Duodenal mucosa (tissue), 2 donors: ENCODE results near the gene RSL1D1.
A peak's percentile ranks its signal among the peaks of the same experiment; 100 is the strongest.
"Not testable (repeated sequence)": the region's sequence is repeated elsewhere in the genome, so short reads cannot be mapped to it uniquely, and the experiment has no call there.

Source experiments
- H3K27ac ChIP-seq: one replicate; pipeline ENCODE4 v1.7.0; 2013; ENCODE audit warnings: low read depth, low read length
- H3K27me3 ChIP-seq, 2 donors: one replicate each; pipeline ENCODE4 v1.7.0; 2013; ENCODE audit warnings: low read length in 2 of 2, control low read depth in 1 of 2; ENCODE audit not compliant: insufficient read depth in 2 of 2, control insufficient read depth in 1 of 2
- H3K36me3 ChIP-seq, 2 donors: one replicate each; pipeline ENCODE4 v1.7.0; 2013; ENCODE audit warnings: low read length in 2 of 2, control low read depth in 1 of 2; ENCODE audit not compliant: insufficient read depth in 2 of 2, control insufficient read depth in 1 of 2
- H3K4me1 ChIP-seq, 2 donors: one replicate each; pipeline ENCODE4 v1.7.0; 2013; ENCODE audit warnings: low read length in 2 of 2, control low read depth in 1 of 2; ENCODE audit not compliant: insufficient read depth in 2 of 2, control insufficient read depth in 1 of 2
- H3K4me3 ChIP-seq, 2 donors: one replicate each; pipeline ENCODE4 v1.7.0; 2013; ENCODE audit warnings: low read length in 2 of 2, low read depth in 1 of 2
- H3K9ac ChIP-seq, 2 donors: one replicate each; pipeline ENCODE4 v1.7.0; 2013; ENCODE audit warnings: low read length in 2 of 2, low read depth in 1 of 2
- H3K9me3 ChIP-seq, 2 donors: one replicate each; pipeline ENCODE4 v1.7.0; 2013; ENCODE audit warnings: low read length in 2 of 2, control low read depth in 1 of 2; ENCODE audit not compliant: control insufficient read depth in 1 of 2

Gene RSL1D1

GRCh38 chr16:11824362-11824761 lies 27.0 kb downstream of the RSL1D1 start:
- Histone ChIP-seq H3K36me3 (no peaks in the 10 kb centered on the region), H3K4me3 (no peak overlapping the region), H3K27ac (no peak overlapping the region), H3K9me3 (no peaks in the 10 kb centered on the region), H3K9ac (no peak overlapping the region), H3K27me3 (no peaks in the 10 kb centered on the region), H3K4me1 (peaks cover 6 to 13% of the 10 kb centered on the region in 2 donors)

- not testable (repeated sequence) for H3K36me3 ChIP-seq, H3K27ac ChIP-seq, H3K27me3 ChIP-seq, H3K9me3 ChIP-seq, H3K9ac ChIP-seq, H3K4me3 ChIP-seq
- peaks cover 6 to 13% of the 10 kb centered on the region in 2 donors for H3K4me1 ChIP-seq
Measured at GRCh38 chr16:11823645-11824044, 27.7 kb downstream of the RSL1D1 start.

GRCh38 chr16:11819798-11820197 lies 31.5 kb downstream of the RSL1D1 start:
- H3K9me3 ChIP-seq: no peaks in the 10 kb centered on the region
- no peak overlapping the region for H3K4me3 ChIP-seq
- peak overlapping the region in 1 of 2 donors; percentile 25 for H3K9ac ChIP-seq
- H3K36me3 ChIP-seq: no peaks in the 10 kb centered on the region
- no peak overlapping the region for H3K27ac ChIP-seq
- peaks cover 6 to 12% of the 10 kb centered on the region in 2 donors for H3K4me1 ChIP-seq
- no peaks in the 10 kb centered on the region for H3K27me3 ChIP-seq

- not testable (repeated sequence) for H3K4me1 ChIP-seq, H3K27ac ChIP-seq, H3K9me3 ChIP-seq, H3K4me3 ChIP-seq, H3K27me3 ChIP-seq, H3K9ac ChIP-seq, H3K36me3 ChIP-seq
Measured at GRCh38 chr16:11818970-11819369, 32.4 kb downstream of the RSL1D1 start.

GRCh38 chr16:11816123-11816522 lies 35.2 kb downstream of the RSL1D1 start:
- H3K9ac ChIP-seq: no peak overlapping the region
- no peak overlapping the region for H3K27ac ChIP-seq
- no peak overlapping the region for H3K4me3 ChIP-seq
- no peaks in the 10 kb centered on the region for H3K9me3 ChIP-seq
- no peaks in the 10 kb centered on the region for H3K36me3 ChIP-seq
- H3K27me3 ChIP-seq: no peaks in the 10 kb centered on the region
- H3K4me1 ChIP-seq: peaks cover 0 to 4% of the 10 kb centered on the region in 2 donors

GRCh38 chr16:11814800-11815199 lies 36.5 kb downstream of the RSL1D1 start:
- not testable (repeated sequence) for H3K9ac ChIP-seq, H3K27me3 ChIP-seq, H3K4me3 ChIP-seq, H3K4me1 ChIP-seq, H3K27ac ChIP-seq, H3K9me3 ChIP-seq, H3K36me3 ChIP-seq

- Histone ChIP-seq H3K27me3 (no peaks in the 10 kb centered on the region), H3K4me1 (no peaks in the 10 kb centered on the region), H3K9ac (no peak overlapping the region), H3K4me3 (no peak overlapping the region), H3K36me3 (no peaks in the 10 kb centered on the region), H3K27ac (no peak overlapping the region), H3K9me3 (no peaks in the 10 kb centered on the region)
Measured at GRCh38 chr16:11806721-11807120, 44.6 kb downstream of the RSL1D1 start.

- H3K9me3 ChIP-seq: no peaks in the 10 kb centered on the region
- no peak overlapping the region for H3K27ac ChIP-seq
Measured at GRCh38 chr16:11805556-11805955, 45.8 kb downstream of the RSL1D1 start.

GRCh38 chr16:11801481-11802021 lies 49.8 kb downstream of the RSL1D1 start:
- Histone ChIP-seq H3K4me3 (no peak overlapping the region), H3K9me3 (no peaks in the 10 kb centered on the region), H3K27ac (no peak overlapping the region), H3K36me3 (no peaks in the 10 kb centered on the region), H3K9ac (no peak overlapping the region), H3K27me3 (no peaks in the 10 kb centered on the region), H3K4me1 (peaks cover 14 to 28% of the 10 kb centered on the region in 2 donors)

More at GRCh38 chr16:11805556-11805955, 45.8 kb downstream of the RSL1D1 start:
- no peaks in the 10 kb centered on the region for H3K4me1 ChIP-seq
- H3K27me3 ChIP-seq: no peaks in the 10 kb centered on the region
- H3K4me3 ChIP-seq: no peak overlapping the region
- H3K9ac ChIP-seq: no peak overlapping the region
- no peaks in the 10 kb centered on the region for H3K36me3 ChIP-seq

GRCh38 chr16:11800382-11800718 lies 51.0 kb downstream of the RSL1D1 start:
- no peak overlapping the region for H3K4me3 ChIP-seq
- H3K27me3 ChIP-seq: no peaks in the 10 kb centered on the region
- H3K9ac ChIP-seq: no peak overlapping the region
- H3K9me3 ChIP-seq: no peaks in the 10 kb centered on the region
- peaks cover 15 to 32% of the 10 kb centered on the region in 2 donors for H3K4me1 ChIP-seq
- no peak overlapping the region for H3K27ac ChIP-seq
- no peaks in the 10 kb centered on the region for H3K36me3 ChIP-seq
